Transverse colon (tissue), 3 donors: ENCODE data around the gene MAFF.

Source experiments
- POLR2A ChIP-seq: fragments of 450-650 bp; IDR thresholded peaks from one replicate; pipeline ENCODE4 v1.6.1; 2016; ENCODE audit warnings: antibody characterized with exemption, mild to moderate bottlenecking, moderate library complexity
- TF ChIP-seq, protein P1 (sequence below), 5 experiments: fragments of 200-600 bp in 3 of 5; fragments of 450-650 bp in 2 of 5; sonication (generic) in 3 of 5; IDR thresholded peaks; 1 replicate in 2 of 5; 2 replicates in 3 of 5; pipeline ENCODE4 v1.5.1; 2016 to 2017; ENCODE audit warnings: antibody characterized with exemption in 5 of 5, inconsistent platforms in 3 of 5, mild to moderate bottlenecking in 2 of 5, moderate library complexity in 1 of 5

DNA sequence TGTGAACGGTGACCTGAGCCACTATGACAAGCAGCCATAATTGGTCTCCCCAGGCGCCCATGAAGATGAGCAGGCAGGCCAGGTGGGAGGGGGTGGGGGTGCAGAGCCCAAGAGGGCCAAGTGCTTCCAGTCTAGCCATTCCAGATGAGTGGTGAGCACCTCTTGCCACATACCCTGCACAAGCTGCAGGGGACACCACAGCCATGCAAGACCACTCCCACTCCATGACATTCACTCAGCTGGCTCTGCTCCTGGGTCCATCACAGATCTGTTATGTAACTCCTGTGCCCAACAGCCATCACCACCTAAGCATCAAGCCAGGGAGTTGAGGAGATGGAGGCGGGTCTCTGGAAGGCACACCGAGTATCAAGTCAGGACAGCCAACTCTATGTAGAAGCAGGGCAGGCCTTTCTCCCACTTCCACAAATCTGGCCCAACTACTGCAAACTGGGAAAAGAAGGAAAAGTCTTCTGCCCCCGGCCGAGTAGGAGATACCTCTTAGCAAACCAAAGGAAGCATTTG, 62.6 kb downstream of the MAFF start:
- TF ChIP-seq, protein P1, sequence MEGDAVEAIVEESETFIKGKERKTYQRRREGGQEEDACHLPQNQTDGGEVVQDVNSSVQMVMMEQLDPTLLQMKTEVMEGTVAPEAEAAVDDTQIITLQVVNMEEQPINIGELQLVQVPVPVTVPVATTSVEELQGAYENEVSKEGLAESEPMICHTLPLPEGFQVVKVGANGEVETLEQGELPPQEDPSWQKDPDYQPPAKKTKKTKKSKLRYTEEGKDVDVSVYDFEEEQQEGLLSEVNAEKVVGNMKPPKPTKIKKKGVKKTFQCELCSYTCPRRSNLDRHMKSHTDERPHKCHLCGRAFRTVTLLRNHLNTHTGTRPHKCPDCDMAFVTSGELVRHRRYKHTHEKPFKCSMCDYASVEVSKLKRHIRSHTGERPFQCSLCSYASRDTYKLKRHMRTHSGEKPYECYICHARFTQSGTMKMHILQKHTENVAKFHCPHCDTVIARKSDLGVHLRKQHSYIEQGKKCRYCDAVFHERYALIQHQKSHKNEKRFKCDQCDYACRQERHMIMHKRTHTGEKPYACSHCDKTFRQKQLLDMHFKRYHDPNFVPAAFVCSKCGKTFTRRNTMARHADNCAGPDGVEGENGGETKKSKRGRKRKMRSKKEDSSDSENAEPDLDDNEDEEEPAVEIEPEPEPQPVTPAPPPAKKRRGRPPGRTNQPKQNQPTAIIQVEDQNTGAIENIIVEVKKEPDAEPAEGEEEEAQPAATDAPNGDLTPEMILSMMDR (IDR thresholded peaks at IDR 0.05): no peak
- no peak for TF ChIP-seq POLR2A
